AG04449 (cell line): ENCODE measurements around the gene PTGIR.

Experiments
- CTCF ChIA-PET: fragments of 350-600 bp; formaldehyde crosslinking; extraction: SDS; loops from one replicate; lab custom pipeline; 2021; ENCODE audit warnings: antibody characterized with exemption; lab: Yijun Ruan, JAX
- POLR2A ChIA-PET: fragments of 400-600, 350-600 bp; formaldehyde crosslinking; extraction: SDS; loops from one replicate; lab custom pipeline; 2020; ENCODE audit warnings: antibody characterized with exemption, inconsistent platforms; lab: Yijun Ruan, JAX
- DNase-seq: peaks from one replicate; pipeline ENCODE4 v3.0.0-alpha.2; 2010; ENCODE audit warnings: low read depth, low spot score
- H3K4me3 ChIP-seq: 2 replicates; pipeline ENCODE4 v1.5.1; 2011; ENCODE audit warnings: low read depth, mild to moderate bottlenecking, control low read depth, low read length
- TF ChIP-seq, protein P1 (sequence below): IDR thresholded peaks from one replicate; pipeline ENCODE4 v1.5.1; 2011; ENCODE audit warnings: mild to moderate bottlenecking, moderate library complexity, low read length, control low read depth, inconsistent platforms; ENCODE audit not compliant: insufficient read depth; ENCODE audit errors: missing control alignments

PTGIR gene

DNA sequence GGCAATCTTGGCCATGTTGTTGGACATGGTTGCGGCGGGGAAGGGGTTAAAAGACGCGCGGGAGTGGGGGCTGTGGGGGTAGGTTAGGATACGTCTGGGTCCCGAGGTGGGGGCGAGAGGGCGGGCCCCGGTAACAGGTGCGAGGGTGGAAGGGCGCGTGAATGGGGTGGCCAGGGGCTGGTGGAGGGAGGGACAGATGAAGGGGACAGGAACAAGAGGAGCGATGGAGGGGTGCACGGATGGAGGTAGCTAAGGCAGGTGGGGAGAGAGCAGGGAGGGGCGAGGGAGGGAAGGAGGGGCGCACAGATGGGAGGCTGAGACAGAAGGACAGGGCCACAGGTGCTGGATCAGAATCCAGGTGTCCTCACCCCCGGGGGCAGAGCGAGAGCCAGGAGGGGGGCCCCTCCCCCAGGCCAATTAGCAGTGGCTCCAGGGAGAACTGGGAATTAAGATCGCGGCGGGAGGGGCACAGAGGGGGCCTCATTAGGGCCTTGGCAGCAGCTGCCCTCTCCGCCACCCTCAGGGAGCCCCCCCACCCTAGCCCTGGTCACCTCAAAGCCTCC lies 9.8 kb upstream of the PTGIR start:
- no peak for DNase-seq
- peak overlapping the region; percentile 48 for H3K4me3 ChIP-seq
- TF ChIP-seq, protein P1, sequence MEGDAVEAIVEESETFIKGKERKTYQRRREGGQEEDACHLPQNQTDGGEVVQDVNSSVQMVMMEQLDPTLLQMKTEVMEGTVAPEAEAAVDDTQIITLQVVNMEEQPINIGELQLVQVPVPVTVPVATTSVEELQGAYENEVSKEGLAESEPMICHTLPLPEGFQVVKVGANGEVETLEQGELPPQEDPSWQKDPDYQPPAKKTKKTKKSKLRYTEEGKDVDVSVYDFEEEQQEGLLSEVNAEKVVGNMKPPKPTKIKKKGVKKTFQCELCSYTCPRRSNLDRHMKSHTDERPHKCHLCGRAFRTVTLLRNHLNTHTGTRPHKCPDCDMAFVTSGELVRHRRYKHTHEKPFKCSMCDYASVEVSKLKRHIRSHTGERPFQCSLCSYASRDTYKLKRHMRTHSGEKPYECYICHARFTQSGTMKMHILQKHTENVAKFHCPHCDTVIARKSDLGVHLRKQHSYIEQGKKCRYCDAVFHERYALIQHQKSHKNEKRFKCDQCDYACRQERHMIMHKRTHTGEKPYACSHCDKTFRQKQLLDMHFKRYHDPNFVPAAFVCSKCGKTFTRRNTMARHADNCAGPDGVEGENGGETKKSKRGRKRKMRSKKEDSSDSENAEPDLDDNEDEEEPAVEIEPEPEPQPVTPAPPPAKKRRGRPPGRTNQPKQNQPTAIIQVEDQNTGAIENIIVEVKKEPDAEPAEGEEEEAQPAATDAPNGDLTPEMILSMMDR = no peak
- ChIA-PET POLR2A (no interaction called here), CTCF (interaction anchor here (8.1 to 8.3 kb wide), 2 partner anchors 22 to 27 kb away, joined by 63 to 94 read pairs; partner anchors contain the start of gene DACT3)

DNA sequence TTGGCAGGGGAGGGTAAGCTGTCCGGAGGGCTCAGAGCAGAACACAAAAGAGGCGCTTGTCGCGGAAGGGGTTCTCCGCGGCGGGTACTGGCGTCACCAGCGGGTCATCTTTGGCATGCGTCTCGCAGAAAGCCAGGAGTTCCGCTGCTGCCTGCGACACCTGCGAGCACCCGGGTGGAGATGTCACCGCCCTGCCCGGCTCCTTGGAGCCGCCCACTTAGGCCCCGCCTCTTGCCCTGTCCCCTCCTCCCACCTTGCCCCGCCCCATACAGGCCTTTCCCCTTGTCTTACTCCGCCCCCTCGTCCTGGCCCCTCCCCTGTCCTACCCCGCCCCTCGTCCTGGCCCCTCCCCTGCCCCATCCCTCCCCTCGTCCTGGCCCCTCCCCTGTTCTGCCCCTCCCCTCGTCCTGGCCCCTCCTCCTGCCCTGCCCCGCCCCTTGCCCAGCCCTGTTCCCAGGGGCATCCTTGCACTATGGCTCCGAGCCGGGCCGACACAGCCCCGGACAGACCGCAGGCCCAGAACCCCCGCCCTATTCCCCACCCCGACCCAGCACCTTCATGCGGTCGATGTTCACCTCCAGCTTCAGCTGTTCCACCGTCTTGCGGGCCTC lies 9.3 kb upstream of the PTGIR start:
- POLR2A ChIA-PET = interaction anchor here (0.9 kb wide), 1 partner anchor 33 kb away, joined by 3 read pairs; the partner anchor contains the start of gene CALM3
- TF ChIP-seq, protein P1 = no peak
- H3K4me3 ChIP-seq = peak overlapping the region; percentile 54
- DNase-seq = no peak
- CTCF ChIA-PET = interaction anchor here (1.5 to 8.3 kb wide), 5 partner anchors 9 to 28 kb away, joined by 3 to 94 read pairs (median 27); partner anchors contain the start of genes DACT3 and PTGIR

DNA sequence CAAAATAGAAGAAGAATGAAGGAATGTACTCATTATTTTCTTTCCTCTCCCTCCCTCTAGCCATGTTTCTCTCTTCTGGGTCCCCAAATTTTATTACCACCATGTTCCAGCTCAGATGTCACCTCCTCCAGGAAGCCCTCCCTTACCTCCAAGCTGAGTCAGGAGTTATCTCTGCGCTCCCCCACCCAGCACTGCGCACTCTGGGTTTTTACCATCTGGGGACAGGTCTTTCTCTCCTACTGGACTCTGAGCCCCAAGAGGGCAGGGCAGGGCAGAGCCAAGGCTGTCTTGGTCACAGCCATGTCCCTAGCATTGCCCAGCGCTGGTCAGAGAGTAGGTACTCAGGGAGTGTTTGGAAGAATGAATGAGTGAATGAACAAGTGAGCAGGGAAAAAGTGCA lies 8.2 kb upstream of the PTGIR start:
- no peak overlapping the region for H3K4me3 ChIP-seq
- ChIA-PET POLR2A (no interaction called here), CTCF (interaction anchor here (1.5 to 8.3 kb wide), 6 partner anchors 8 to 71 kb away, joined by 3 to 94 read pairs (median 18); partner anchors contain the start of genes DACT3 and PTGIR)
- DNase-seq = no peak
- TF ChIP-seq, protein P1 = no peak

DNA sequence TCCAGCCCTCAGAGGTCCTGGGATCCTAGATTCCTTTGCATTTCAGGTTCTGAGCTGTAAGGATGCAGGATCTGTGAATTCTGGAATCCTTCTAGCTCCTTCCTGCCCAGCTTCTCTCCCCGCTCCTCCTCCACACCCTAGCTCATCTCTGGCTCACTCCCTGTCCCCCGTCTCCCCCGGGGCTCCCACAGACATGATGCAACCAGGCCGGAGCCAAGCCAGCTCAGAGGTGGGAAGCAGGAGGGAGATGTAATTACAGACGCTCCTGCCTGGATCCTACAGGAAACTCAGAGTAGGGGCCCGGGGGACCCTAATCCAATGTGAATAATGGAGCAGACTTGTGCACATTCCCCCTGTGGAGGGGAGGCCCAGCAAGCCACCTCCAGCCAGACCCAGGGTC lies 6.6 kb upstream of the PTGIR start:
- ChIA-PET CTCF (interaction anchor here (1.3 to 8.3 kb wide), 7 partner anchors 10 to 236 kb away, joined by 3 to 94 read pairs (median 12); partner anchors contain the start of gene DACT3), POLR2A (interaction anchor here (0.7 to 1.1 kb wide), 5 partner anchors 11 to 44 kb away, joined by 3 to 5 read pairs (median 3); partner anchors contain the start of genes CALM3 and DACT3)
- no peak for DNase-seq
- TF ChIP-seq, protein P1 = no peak
- no peak overlapping the region for H3K4me3 ChIP-seq

DNA sequence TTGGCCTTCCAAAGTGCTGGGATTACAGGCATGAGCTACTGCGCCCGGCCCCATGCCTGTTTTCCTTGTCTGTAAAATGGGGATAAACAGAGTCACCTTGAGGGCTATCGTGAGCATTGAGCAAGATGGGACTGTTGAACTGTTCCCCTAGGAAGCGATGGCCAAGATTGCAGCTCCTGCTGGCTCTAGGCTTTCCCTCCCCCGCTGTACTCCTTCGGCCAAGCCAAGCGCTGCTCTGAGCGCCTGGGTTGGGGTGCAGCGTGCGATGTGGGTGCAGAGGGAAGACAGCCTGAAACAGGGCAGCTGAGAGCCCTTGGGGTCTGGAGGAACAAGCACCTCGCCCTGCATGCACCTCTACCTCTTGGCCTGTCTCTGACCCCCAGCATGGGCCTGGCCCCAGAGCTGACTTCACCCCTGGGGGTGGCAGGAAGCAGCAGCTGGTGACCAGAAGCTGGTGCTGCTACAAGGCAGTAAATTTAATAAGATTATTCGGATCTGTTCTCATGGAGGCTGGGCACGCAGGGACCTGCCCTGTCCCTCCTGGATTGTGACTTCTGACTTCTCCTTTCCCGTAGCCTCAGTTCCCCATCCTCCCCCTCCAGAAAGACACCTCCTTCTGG lies 5.8 kb upstream of the PTGIR start:
- ChIA-PET POLR2A (interaction anchor here (0.7 to 1.1 kb wide), 4 partner anchors 10 to 43 kb away, joined by 3 to 5 read pairs (median 4); partner anchors contain the start of gene DACT3), CTCF (interaction anchor here (1.5 to 8.3 kb wide), 6 partner anchors 9 to 98 kb away, joined by 6 to 94 read pairs (median 20); partner anchors contain the start of gene DACT3)
- DNase-seq = no peak
- TF ChIP-seq, protein P1 = no peak
- no peak overlapping the region for H3K4me3 ChIP-seq
